ENCODE results near the gene SPG11.

DNA sequence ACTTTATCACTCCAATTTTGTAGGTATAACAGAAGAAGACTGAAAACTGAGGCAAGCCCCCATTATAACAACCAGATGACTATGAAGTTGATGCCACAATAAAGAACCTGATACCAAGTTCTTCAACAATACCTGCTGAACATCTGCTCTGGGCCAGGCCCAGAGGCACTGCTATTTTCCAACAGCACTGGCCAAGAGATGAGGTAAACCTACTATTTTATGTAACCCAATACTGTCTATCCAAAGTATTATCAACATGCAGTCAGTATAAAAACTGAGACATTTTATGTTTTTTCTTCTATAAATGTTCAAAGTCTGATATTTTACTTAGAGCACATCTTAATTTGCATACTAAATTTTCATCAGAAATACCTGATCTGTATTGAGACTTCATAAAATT is 6.1 kb downstream of the SPG11 start:
- no peak for TF ChIP-seq CTCF (IDR thresholded peaks at IDR 0.05)
- no peak for TF ChIP-seq POLR2AphosphoS5 (IDR thresholded peaks at IDR 0.05)
